DOHH2 (cell line): Measurements from ENCODE around the gene B3GLCT.

Experiments
- H3F3A ChIP-seq: fragments of 200-600 bp; sonication (generic), shearing (Covaris generic); 2 replicates; pipeline ENCODE4 v1.6.0; 2016; ENCODE audit warnings: antibody characterized with exemption, mild to moderate bottlenecking; ENCODE audit not compliant: control insufficient read depth, insufficient read depth
- H3K27ac ChIP-seq: fragments of 200-600 bp; sonication (generic); 2 replicates; pipeline ENCODE4 v1.5.1; 2014; ENCODE audit warnings: low read depth, mild to moderate bottlenecking, low read length, moderate library complexity
- H3K27me3 ChIP-seq: fragments of 200-600 bp; sonication (generic); 2 replicates; pipeline ENCODE4 v1.6.1; 2014; ENCODE audit warnings: mild to moderate bottlenecking, low read length, mixed read lengths; ENCODE audit not compliant: control insufficient read depth
- H3K36me3 ChIP-seq: fragments of 200-600 bp; sonication (generic); 2 replicates; pipeline ENCODE4 v1.6.1; 2014; ENCODE audit warnings: mild to moderate bottlenecking, low read length, moderate library complexity, mixed read lengths; ENCODE audit not compliant: control insufficient read depth
- H3K4me1 ChIP-seq: fragments of 200-600 bp; sonication (generic); 2 replicates; pipeline ENCODE4 v1.6.1; 2014; ENCODE audit warnings: mild to moderate bottlenecking, low read length, mixed read lengths; ENCODE audit not compliant: control insufficient read depth
- H3K4me2 ChIP-seq: fragments of 200-600 bp; sonication (generic); 2 replicates; pipeline ENCODE4 v1.6.0; 2014; ENCODE audit warnings: mild to moderate bottlenecking, low read length, moderate library complexity
- H3K4me3 ChIP-seq: fragments of 200-600 bp; sonication (generic); 2 replicates; pipeline ENCODE4 v1.5.1; 2014; ENCODE audit warnings: mild to moderate bottlenecking, low read length, mixed read lengths
- H3K79me2 ChIP-seq: fragments of 200-600 bp; sonication (generic); 2 replicates; pipeline ENCODE4 v1.6.1; 2014; ENCODE audit warnings: mild to moderate bottlenecking, low read length, mixed read lengths; ENCODE audit not compliant: control insufficient read depth
- H3K9me2 ChIP-seq: fragments of 200-600 bp; sonication (generic); replicated peaks from 2 replicates; pipeline ENCODE4 v1.6.1; 2014; ENCODE audit warnings: mild to moderate bottlenecking, low read length, mixed read lengths; ENCODE audit not compliant: control insufficient read depth
- H3K9me3 ChIP-seq: fragments of 200-600 bp; sonication (generic); 2 replicates; pipeline ENCODE4 v1.6.1; 2014; ENCODE audit warnings: antibody characterized with exemption, low read length, mixed read lengths; ENCODE audit not compliant: control insufficient read depth, insufficient read depth
- H4K20me1 ChIP-seq: fragments of 200-600 bp; sonication (generic); 2 replicates; pipeline ENCODE4 v1.6.0; 2014; ENCODE audit warnings: low read depth, mild to moderate bottlenecking, antibody characterized with exemption, low read length, moderate library complexity; ENCODE audit not compliant: control insufficient read depth, insufficient read depth
- CTCF ChIP-seq: fragments of 200-600 bp; sonication (generic); IDR thresholded peaks from one replicate; pipeline ENCODE4 v1.5.1; 2014; ENCODE audit warnings: antibody characterized with exemption, mild to moderate bottlenecking, low read depth, low read length; ENCODE audit not compliant: poor library complexity, severe bottlenecking
- EZH2phosphoT487 ChIP-seq: fragments of 200-600 bp; sonication (generic); IDR thresholded peaks from 2 replicates; pipeline ENCODE4 v1.6.1; 2017; ENCODE audit warnings: borderline replicate concordance, mild to moderate bottlenecking, antibody characterized with exemption, low read length, moderate library complexity, mixed read lengths

Gene B3GLCT

DNA sequence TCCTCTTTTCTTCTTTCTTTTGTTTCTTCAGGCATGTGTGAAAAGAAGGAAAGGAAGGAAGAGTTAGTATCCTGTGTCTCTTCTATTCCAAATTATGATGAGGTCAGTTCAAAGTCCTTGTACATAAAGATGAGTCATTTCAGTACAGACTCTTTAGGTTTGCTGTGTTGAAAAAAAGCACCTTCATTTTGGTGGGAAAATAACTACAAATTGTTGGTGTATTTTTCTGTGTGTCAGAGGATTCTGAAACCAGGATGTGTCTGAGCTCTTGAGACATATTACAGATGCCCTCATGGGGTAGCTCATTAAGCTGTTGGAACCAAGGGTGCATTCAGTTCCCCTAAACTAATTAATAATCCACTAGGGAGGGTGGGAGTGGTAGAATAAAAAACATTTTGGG, 32.3 kb upstream of the B3GLCT start:
- Histone ChIP-seq H3K36me3 (no peaks in the 10 kb centered on the region), H3K9me2 (no peaks in the 10 kb centered on the region), H3K27me3 (no peaks in the 10 kb centered on the region), H3K27ac (no peak overlapping the region), H3K9me3 (no peaks in the 10 kb centered on the region), H3F3A (no peaks in the 10 kb centered on the region), H3K4me3 (no peak overlapping the region), H3K4me1 (peaks cover 10% of the 10 kb centered on the region), H3K79me2 (peaks cover 9% of the 10 kb centered on the region), H3K4me2 (no peak overlapping the region), H4K20me1 (no peaks in the 10 kb centered on the region)
- TF ChIP-seq CTCF (no peak), EZH2phosphoT487 (no peak)

- TF ChIP-seq EZH2phosphoT487 (no peak), CTCF (no peak)
- no peaks in the 10 kb centered on the region for H3K27me3 ChIP-seq
- no peaks in the 10 kb centered on the region for H3K9me2 ChIP-seq
- peaks cover 3% of the 10 kb centered on the region; the same call in 1 of the 2 replicates for H3K79me2 ChIP-seq
- H3K4me3 ChIP-seq, result no peak overlapping the region
- H3K9me3 ChIP-seq, result no peaks in the 10 kb centered on the region
- H3F3A ChIP-seq, result no peaks in the 10 kb centered on the region
- H3K4me1 ChIP-seq, result peaks cover 5% of the 10 kb centered on the region
- H3K36me3 ChIP-seq, result no peaks in the 10 kb centered on the region
- H3K27ac ChIP-seq, result no peak overlapping the region
- H3K4me2 ChIP-seq, result no peak overlapping the region
- no peaks in the 10 kb centered on the region for H4K20me1 ChIP-seq
These were observed 31.6 kb upstream of the B3GLCT start for GRCh38 chr13:31168166-31168565.

DNA sequence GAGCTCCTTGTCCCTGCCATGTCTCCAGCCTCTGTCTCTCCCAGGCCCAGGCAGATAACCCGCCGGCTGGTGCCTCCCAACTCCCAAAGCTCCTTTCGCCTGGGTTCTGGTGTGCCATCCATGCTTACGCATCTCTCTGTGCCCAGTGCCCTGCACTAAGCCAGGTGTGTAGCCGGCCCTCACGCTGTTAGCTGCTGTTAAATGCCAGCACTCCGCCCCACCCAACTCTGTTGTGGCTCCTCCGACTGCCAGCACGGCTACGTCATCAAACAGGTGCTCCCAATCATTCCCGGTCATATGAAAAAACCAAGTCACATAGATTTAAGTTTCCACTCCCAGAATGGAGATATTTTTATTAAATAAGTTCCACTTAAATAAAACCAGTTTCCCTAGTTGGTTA, 31.0 kb upstream of the B3GLCT start:
- Histone ChIP-seq H3K9me3 (no peaks in the 10 kb centered on the region), H3K4me3 (no peak overlapping the region), H3F3A (no peaks in the 10 kb centered on the region), H3K4me2 (no peak overlapping the region), H3K36me3 (no peaks in the 10 kb centered on the region), H3K9me2 (no peaks in the 10 kb centered on the region), H3K27me3 (no peaks in the 10 kb centered on the region), H4K20me1 (no peaks in the 10 kb centered on the region), H3K27ac (no peak overlapping the region), H3K4me1 (no peaks in the 10 kb centered on the region), H3K79me2 (no peaks in the 10 kb centered on the region)
- no peak for TF ChIP-seq EZH2phosphoT487
- TF ChIP-seq CTCF, result no peak

GRCh38 chr13:31172001-31172400, 27.8 kb upstream of the B3GLCT start:
- no peak overlapping the region for H3K4me2 ChIP-seq
- no peak overlapping the region for H3K27ac ChIP-seq
- no peaks in the 10 kb centered on the region for H3K4me1 ChIP-seq
- no peaks in the 10 kb centered on the region for H4K20me1 ChIP-seq
- no peaks in the 10 kb centered on the region for H3K9me3 ChIP-seq
- H3K27me3 ChIP-seq, result no peaks in the 10 kb centered on the region
- H3K9me2 ChIP-seq, result no peaks in the 10 kb centered on the region
- H3F3A ChIP-seq, result no peaks in the 10 kb centered on the region
- H3K4me3 ChIP-seq, result no peak overlapping the region
- TF ChIP-seq CTCF (no peak), EZH2phosphoT487 (no peak)
- H3K36me3 ChIP-seq, result no peaks in the 10 kb centered on the region
- no peaks in the 10 kb centered on the region for H3K79me2 ChIP-seq
